Parathyroid adenoma (tissue), 2 donors: ENCODE results near the gene BSND.

Source experiments
- H2AFZ ChIP-seq: fragments of 300-600 bp; sonication (generic); one replicate; pipeline ENCODE4 v1.7.0; 2017; ENCODE audit warnings: antibody characterized with exemption, mild to moderate bottlenecking
- H3K27ac ChIP-seq: fragments of 300-600 bp; sonication (generic); one replicate; pipeline ENCODE4 v1.7.0; 2017
- H3K27me3 ChIP-seq: fragments of 300-600 bp; sonication (generic); one replicate; pipeline ENCODE4 v1.7.0; 2017; ENCODE audit warnings: low read length; ENCODE audit not compliant: control insufficient read depth, insufficient read depth
- H3K36me3 ChIP-seq: fragments of 300-600 bp; sonication (generic); one replicate; pipeline ENCODE4 v1.7.0; 2017; ENCODE audit warnings: low read length; ENCODE audit not compliant: control insufficient read depth, insufficient read depth
- H3K4me1 ChIP-seq: fragments of 300-600 bp; sonication (generic); one replicate; pipeline ENCODE4 v1.7.0; 2017; ENCODE audit warnings: control low read depth
- H3K4me2 ChIP-seq: fragments of 300-600 bp; sonication (generic); one replicate; pipeline ENCODE4 v1.7.0; 2017; ENCODE audit warnings: low read length
- H3K4me3 ChIP-seq: fragments of 300-600 bp; sonication (generic); one replicate; pipeline ENCODE4 v1.7.0; 2017; ENCODE audit warnings: low read depth, low read length
- H3K79me2 ChIP-seq: fragments of 300-600 bp; sonication (generic); one replicate; pipeline ENCODE4 v1.7.0; 2017; ENCODE audit warnings: control low read depth
- H3K9ac ChIP-seq: fragments of 300-600 bp; sonication (generic); one replicate; pipeline ENCODE4 v1.7.0; 2017; ENCODE audit warnings: mild to moderate bottlenecking
- H3K9me3 ChIP-seq: fragments of 300-600 bp; sonication (generic); one replicate; pipeline ENCODE4 v1.7.0; 2017; ENCODE audit warnings: low read length; ENCODE audit not compliant: control insufficient read depth
- TF ChIP-seq, protein P1 (sequence below): fragments of 300-600 bp; sonication (generic); IDR thresholded peaks from one replicate; pipeline ENCODE4 v1.7.0; 2017; ENCODE audit warnings: antibody characterized with exemption, mild to moderate bottlenecking
- donor health status: primary hyperparathyroidism.

Gene BSND

DNA sequence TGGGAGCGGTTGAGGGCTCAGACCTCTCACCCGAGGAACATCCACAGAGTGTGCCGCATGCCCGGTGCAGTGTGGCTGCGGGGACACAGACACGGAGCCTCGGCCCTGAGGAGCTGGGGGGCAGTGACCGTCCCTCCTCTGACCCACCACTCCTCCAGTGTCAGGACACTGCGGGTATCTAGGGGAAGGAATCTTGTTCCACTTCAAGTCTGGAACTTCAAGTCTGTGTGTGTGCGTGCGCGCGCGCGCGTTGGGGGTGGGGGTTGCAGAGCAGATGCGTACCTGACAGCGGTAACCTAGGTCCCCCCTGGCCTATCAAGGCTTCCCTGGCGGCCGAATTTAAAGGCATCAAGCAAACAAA is 57.9 kb downstream of the BSND start:
- no peaks in the 10 kb centered on the region for H3K79me2 ChIP-seq
- no peaks in the 10 kb centered on the region for H3K36me3 ChIP-seq
- no peak overlapping the region for H3K27ac ChIP-seq
- no peak overlapping the region for H3K4me2 ChIP-seq
- TF ChIP-seq, protein P1, sequence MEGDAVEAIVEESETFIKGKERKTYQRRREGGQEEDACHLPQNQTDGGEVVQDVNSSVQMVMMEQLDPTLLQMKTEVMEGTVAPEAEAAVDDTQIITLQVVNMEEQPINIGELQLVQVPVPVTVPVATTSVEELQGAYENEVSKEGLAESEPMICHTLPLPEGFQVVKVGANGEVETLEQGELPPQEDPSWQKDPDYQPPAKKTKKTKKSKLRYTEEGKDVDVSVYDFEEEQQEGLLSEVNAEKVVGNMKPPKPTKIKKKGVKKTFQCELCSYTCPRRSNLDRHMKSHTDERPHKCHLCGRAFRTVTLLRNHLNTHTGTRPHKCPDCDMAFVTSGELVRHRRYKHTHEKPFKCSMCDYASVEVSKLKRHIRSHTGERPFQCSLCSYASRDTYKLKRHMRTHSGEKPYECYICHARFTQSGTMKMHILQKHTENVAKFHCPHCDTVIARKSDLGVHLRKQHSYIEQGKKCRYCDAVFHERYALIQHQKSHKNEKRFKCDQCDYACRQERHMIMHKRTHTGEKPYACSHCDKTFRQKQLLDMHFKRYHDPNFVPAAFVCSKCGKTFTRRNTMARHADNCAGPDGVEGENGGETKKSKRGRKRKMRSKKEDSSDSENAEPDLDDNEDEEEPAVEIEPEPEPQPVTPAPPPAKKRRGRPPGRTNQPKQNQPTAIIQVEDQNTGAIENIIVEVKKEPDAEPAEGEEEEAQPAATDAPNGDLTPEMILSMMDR, result no peak
- no peak overlapping the region for H3K9ac ChIP-seq
- H3K9me3 ChIP-seq, result no peaks in the 10 kb centered on the region
- no peak overlapping the region for H2AFZ ChIP-seq
- no peaks in the 10 kb centered on the region for H3K27me3 ChIP-seq
- no peak overlapping the region for H3K4me3 ChIP-seq
- no peaks in the 10 kb centered on the region for H3K4me1 ChIP-seq

DNA sequence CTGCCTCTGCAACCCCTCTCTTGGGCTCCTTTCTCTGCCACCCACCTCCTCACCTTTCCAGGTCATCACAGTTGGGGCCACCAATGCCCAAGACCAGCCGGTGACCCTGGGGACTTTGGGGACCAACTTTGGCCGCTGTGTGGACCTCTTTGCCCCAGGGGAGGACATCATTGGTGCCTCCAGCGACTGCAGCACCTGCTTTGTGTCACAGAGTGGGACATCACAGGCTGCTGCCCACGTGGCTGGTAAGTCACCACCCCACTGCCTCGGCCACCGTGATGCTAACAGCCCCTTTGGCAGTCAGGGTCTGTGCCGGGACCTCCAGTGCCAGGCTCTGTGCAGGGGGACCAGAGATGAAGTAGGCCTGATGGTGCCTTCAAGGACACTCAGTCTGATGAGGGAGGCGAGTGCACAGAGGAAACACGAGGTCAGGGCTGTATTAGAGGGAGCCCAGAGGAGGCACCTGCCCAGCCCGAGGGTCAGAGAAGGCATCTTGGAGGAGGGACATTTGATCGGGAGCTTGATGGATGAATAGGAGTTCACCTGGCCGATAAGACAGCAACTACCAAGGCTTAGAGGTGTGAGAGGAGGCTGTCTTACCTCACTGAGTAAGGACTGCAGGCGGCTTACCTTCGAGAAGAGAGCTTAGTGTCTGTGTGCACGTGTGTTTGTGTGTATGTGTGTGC is 58.7 kb downstream of the BSND start:
- Histone ChIP-seq H2AFZ (no peak overlapping the region), H3K79me2 (no peaks in the 10 kb centered on the region), H3K4me2 (no peak overlapping the region), H3K27me3 (no peaks in the 10 kb centered on the region), H3K4me3 (no peak overlapping the region), H3K27ac (no peak overlapping the region), H3K4me1 (no peaks in the 10 kb centered on the region), H3K36me3 (no peaks in the 10 kb centered on the region), H3K9ac (no peak overlapping the region), H3K9me3 (no peaks in the 10 kb centered on the region)
- TF ChIP-seq, protein P1, result no peak

DNA sequence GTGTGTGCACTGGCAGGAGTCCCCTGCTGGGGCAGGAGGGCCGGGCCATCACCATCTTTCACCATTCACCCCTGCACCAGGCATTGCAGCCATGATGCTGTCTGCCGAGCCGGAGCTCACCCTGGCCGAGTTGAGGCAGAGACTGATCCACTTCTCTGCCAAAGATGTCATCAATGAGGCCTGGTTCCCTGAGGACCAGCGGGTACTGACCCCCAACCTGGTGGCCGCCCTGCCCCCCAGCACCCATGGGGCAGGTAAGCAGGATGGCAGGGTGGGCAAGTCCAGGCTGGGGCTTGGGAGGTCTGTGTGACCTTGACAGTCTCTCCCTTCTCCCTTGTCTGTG is 59.2 kb downstream of the BSND start:
- Histone ChIP-seq H3K4me2 (no peak overlapping the region), H3K9me3 (no peaks in the 10 kb centered on the region), H3K27me3 (no peaks in the 10 kb centered on the region), H3K27ac (no peak overlapping the region), H3K4me1 (no peaks in the 10 kb centered on the region), H3K79me2 (no peaks in the 10 kb centered on the region), H3K36me3 (no peaks in the 10 kb centered on the region), H3K9ac (no peak overlapping the region), H3K4me3 (no peak overlapping the region), H2AFZ (no peak overlapping the region)
- TF ChIP-seq, protein P1, result no peak

DNA sequence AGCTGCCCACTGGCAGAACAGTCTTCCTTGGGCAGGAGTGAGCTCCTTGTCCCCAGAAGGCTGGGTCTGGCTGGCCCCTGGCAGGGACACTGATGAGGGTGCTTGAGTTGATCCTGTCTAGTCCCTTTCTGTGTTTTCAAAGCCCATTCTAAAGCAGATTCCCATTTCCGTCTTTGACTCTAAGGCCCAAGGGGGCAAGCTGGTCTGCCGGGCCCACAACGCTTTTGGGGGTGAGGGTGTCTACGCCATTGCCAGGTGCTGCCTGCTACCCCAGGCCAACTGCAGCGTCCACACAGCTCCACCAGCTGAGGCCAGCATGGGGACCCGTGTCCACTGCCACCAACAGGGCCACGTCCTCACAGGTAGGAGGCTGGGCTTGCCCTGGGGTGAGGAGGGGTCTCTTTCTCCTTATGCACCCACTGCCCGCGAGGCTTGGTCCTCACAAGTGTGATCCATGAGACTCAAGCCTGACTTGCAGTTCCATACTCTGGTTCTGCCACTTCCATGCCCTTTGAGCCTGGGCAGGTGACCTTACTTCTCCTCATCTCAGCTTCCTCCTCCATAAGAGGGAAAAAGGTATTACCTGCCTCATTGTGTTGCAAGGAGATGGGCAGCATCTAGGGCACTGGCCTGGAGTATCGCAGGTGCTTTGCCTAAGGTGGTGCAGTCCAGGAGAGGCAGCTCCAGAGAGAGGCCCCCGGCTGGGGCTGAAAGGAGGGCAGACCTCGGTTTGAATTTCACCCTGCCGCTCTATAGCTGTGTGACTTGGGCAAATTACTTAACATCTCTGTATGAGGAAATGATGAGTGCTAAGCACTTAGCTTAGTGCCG is 60.8 kb downstream of the BSND start:
- no peak overlapping the region for H3K4me2 ChIP-seq
- no peaks in the 10 kb centered on the region for H3K36me3 ChIP-seq
- no peak overlapping the region for H2AFZ ChIP-seq
- no peaks in the 10 kb centered on the region for H3K79me2 ChIP-seq
- H3K27ac ChIP-seq, result no peak overlapping the region
- H3K4me3 ChIP-seq, result no peak overlapping the region
- H3K9ac ChIP-seq, result no peak overlapping the region
- TF ChIP-seq, protein P1, result no peak
- no peaks in the 10 kb centered on the region for H3K27me3 ChIP-seq
- no peaks in the 10 kb centered on the region for H3K4me1 ChIP-seq
- H3K9me3 ChIP-seq, result no peaks in the 10 kb centered on the region
